ENCODE results near the gene TMEM143.
"Not testable (repeated sequence)": the region's sequence is repeated elsewhere in the genome, so short reads cannot be mapped to it uniquely, and the experiment has no call there.

Gene TMEM143

GRCh38 chr19:48330012-48330681, 33.6 kb downstream of the TMEM143 start:
- DNase-seq (ENCODE audit: low read depth in 2 of 2): peak; percentile 61 to 73

DNA sequence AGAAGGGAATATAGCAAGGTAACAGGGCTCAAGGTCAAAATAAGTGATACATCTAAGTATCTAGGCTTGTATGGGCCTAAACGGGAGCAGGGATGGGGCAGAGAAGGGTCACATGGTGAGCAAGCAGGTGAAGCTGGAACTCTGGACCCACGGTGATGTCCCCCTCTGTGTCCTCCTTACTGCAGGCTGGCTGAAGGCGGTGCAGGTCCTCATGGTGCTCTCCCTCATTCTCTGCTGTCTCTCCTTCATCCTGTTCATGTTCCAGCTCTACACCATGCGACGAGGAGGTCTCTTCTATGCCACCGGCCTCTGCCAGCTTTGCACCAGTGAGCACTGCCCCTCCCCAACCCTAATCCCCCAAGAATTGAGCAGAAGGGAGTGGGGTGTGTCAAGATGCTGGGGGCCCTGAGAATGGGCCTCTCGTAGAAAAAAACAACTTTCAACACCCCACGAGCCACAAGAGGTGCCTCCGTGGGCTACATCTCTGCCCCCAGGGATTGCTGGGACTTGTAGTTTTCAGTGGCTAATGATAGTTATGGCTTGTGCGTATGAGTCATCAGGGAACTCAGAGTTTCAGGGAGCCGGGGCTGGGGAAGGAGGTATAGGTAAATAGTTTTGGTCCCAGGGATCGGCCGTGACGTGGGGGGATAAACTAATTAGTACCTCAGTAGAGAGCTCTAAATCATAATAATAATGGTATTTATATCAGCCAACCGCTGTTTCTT, 34.4 kb downstream of the TMEM143 start:
- DNase-seq (ENCODE audit: low read depth in 2 of 2): peak in 1 of 2 donors; percentile 34

- peak; percentile 73 to 84 for DNase-seq (ENCODE audit: low read depth in 2 of 2)
These were observed 38.4 kb downstream of the TMEM143 start, which contains the start of gene EMP3 for GRCh38 chr19:48325265-48325910. Gene EMP3, plus strand, starts transcription at chr19:48325552. Its CDS starts 1,293 bp downstream, at chr19:48326845.

DNA sequence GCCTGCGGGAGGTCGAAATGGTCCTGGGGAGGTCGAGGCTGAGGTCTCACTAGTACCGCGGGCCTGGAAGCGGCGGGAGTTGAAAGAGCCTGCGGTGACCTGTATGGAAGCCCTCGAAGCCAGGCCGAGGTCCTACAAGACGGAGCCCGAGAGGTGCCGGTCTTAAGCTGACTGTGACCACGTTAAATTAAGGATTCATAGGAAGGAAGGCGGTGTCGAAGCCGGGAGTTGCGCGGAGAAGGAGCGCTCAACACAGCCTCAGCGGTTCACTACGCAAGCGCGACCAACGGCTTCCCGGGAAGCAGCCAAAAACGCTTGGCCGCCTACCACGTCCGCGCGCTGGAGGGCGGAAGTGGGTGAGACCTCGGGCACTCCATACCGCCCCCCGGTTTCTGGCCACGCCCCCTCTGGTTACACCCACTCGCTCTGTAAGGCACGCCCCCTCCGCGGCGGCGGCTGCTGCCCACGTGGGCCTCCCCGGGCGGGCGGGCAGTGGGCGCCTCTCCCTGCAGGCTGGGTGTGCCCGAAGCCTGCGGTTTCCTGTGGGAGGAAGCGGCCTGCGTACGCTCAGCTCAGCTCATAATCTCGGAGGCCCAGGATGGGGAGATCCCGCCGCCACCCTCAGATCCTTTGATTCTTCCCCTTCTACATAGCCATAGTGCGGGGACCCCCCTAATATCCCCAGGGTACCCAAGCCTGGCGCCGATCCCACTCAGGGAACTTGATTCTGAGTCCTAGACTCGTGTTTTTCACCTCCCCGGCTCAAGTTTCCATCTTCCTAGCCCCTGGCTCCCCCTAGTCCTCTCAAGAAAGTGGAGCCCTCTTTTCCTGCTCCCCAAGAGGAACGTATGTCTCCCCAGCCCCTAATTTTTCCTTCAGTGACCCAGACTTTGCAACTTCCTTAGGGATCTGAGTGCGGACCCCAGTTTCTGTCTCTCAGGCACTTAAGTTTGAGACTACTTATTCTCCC, 41.8 kb downstream of the TMEM143 start:
- peak; percentile 96 to 97 for DNase-seq (ENCODE audit: low read depth in 2 of 2)

DNA sequence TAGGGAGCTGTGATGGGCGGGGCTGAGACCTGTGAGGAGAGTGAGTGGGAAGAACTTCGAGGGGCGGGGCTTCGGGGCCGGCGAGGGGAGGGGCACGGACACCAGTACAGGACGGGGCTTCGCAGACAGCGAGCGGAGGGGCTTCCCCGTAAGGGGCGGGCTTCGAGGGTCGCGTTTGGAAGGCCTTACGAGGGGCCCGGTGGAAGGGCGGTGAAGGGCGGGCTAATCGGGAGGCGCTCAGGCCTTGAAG, 42.4 kb downstream of the TMEM143 start:
- DNase-seq (ENCODE audit: low read depth in 2 of 2): peak; percentile 96 to 97

GRCh38 chr19:48319647-48320541, 43.8 kb downstream of the TMEM143 start:
- DNase-seq (ENCODE audit: low read depth in 2 of 2): peak; percentile 69 to 77

GRCh38 chr19:48318286-48318987, 45.3 kb downstream of the TMEM143 start:
- DNase-seq (ENCODE audit: low read depth in 2 of 2): no peak

DNA sequence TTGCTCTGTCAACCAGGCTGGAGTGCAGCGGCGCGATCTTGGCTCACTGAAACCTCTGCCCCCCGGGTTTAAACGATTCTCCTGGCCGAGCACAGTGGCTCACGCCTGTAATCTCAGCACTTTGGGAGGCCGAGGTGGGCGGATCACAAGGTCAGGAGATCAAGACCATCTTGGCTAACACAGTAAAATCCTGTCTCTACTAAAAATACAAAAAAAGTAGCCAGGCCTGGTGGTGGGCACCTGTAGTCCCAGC, 46.1 kb downstream of the TMEM143 start:
- not testable (repeated sequence) for DNase-seq (ENCODE audit: low read depth in 2 of 2)

DNA sequence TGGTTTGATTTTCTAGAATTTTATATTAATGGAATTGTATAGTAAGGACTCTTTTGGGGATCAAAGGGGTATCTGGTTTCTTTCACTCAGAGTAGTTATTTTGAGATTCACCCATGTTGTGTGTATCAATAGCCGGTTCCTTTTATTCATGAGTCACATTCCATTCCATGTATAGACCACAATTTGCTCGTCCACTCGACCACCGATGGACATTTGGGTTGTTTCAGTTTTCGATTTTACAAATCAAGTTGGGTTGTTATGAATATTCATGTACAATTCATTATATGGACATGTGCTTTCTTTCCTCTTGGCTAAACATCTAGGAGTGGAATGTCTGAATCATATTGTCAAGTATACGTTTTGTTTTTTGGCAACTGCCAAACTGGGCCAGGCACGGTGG, 48.0 kb downstream of the TMEM143 start:
- no peak for DNase-seq (ENCODE audit: low read depth in 2 of 2)

GRCh38 chr19:48311384-48311783, 52.4 kb downstream of the TMEM143 start:
- no peak for DNase-seq (ENCODE audit: low read depth in 2 of 2)

DNA sequence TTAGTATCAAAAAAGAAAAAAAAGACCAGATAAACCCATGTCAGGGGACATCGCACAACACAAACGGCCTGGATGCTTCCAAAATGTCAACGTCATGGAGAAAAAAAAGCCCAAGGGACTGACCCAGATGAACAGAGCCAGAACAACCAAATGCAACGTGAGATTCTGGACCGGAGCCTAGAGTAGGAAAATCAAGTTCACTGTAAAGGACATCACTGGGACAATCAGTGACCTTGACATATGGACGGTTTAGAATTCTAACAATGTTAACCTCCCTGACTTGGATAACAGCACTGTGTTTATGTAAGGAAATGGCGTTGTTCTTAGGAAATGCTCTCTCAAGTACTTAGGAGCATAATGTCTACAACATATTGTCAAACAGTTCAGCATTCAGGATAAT, 53.5 kb downstream of the TMEM143 start:
- DNase-seq (ENCODE audit: low read depth in 2 of 2): no peak

DNA sequence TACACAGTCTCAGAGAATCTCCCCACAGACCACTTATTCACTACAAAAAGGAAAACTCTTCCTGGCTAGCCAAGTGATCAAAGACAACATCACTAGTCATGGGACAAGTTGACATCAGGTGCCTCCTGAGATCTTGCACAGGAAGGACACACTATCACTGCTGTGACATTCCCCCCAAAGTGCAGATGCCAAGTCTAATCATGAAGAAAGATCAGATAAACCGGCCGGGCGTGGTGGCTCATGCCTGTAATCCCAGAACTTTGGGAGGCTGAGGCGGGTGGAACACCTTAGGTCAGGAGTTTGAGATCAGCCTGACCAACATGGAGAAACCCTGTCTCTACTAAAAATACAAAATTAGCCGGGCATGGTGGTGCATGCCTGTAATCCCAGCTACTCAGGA, 54.0 kb downstream of the TMEM143 start:
- DNase-seq (ENCODE audit: low read depth in 2 of 2): not testable (repeated sequence)

GRCh38 chr19:48308631-48309586, 54.8 kb downstream of the TMEM143 start:
- no peak for DNase-seq (ENCODE audit: low read depth in 2 of 2)

- no peak for DNase-seq (ENCODE audit: low read depth in 2 of 2)
These were observed 59.9 kb downstream of the TMEM143 start for GRCh38 chr19:48303866-48304265.

GRCh38 chr19:48303367-48303766, 60.4 kb downstream of the TMEM143 start:
- no peak for DNase-seq (ENCODE audit: low read depth in 2 of 2)

- DNase-seq (ENCODE audit: low read depth in 2 of 2): no peak
These were observed 61.2 kb downstream of the TMEM143 start for GRCh38 chr19:48302600-48302959.

DNA sequence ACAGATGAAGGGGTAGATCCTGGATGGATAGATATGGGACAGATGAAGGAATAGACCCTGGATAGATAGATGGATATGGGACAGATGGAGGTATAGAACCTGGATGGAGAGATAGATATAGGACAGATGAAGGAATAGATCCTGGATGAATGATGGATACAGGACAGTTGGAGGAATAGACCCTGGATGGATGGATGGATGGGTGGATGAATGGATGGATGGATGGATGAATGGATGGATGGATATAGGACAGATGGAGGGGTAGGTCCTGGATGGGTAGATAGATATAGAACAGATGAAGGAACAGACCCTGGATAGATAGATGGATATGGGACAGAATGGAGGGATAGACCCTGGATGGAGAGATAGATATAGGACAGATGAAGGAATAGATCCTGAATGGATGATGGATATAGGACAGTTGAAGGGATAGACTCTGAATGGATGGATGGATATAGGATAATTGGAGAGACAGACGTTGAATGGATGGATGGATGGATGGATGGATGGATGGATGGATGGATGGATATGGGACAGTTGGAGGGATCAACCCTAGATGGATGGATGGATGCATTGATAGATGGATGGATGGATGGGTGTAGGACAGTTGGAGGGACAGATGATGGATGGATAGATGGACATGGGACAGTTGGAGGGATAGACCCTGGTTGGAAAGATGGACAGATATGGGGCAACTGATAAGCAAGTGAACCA, 61.7 kb downstream of the TMEM143 start:
- no peak for DNase-seq (ENCODE audit: low read depth in 2 of 2)

GRCh38 chr19:48297975-48298374, 65.8 kb downstream of the TMEM143 start:
- no peak for DNase-seq (ENCODE audit: low read depth in 2 of 2)

All from stimulated activated CD4-positive, alpha-beta T cell treated with anti-CD3 and anti-CD28 coated beads, Interleukin-4, amount 100 ng/mL, for 48 hours (primary cell).